HCT116 (cell line): ENCODE results near the gene MS4A4A. TPM values are rescaled to one million over a fixed set of nuclear protein-coding genes. Genes with fewer than 3 reads are reported as not detected.

Experiments used
- ATAC-seq: fragments of 200-7000 bp; cut with Tn5 transposase; 2 replicates; pipeline ENCODE4 v1.9.1; 2020; ENCODE audit warnings: mild to moderate bottlenecking, moderate library complexity
- BruUV-seq: library from RNA; stranded (reverse); fragments of 400-500 nt; replicated peaks from 2 replicates; lab custom pipeline; 2021; lab: Mats Ljungman, UMichigan
- CTCF ChIA-PET: fragments of 300-600 bp; sonication (Branson Sonifier 250); formaldehyde crosslinking; loops from one replicate; lab custom pipeline; 2021; ENCODE audit warnings: antibody characterized with exemption; lab: Charles Lee
- POLR2A ChIA-PET: fragments of 300-600, 350-600 bp; sonication (Branson Sonifier 250); formaldehyde crosslinking; loops from one replicate; lab custom pipeline; 2021; ENCODE audit warnings: antibody characterized with exemption; lab: Charles Lee
- RAD21 ChIA-PET, 2 experiments: fragments of 300-600 bp; sonication (Branson Sonifier 250); formaldehyde crosslinking; loops; one replicate each; lab custom pipeline; 2023; ENCODE audit warnings: low total read pairs in 2 of 2; ENCODE audit not compliant: uncharacterized antibody in 2 of 2, unreplicated experiment in 2 of 2, low non-redundant PET in 1 of 2; lab: Charles Lee
- DNase-seq: peaks from one replicate; pipeline ENCODE4 v3.0.0-alpha.2; 2010; ENCODE audit warnings: low read depth, low spot score
- H2AFZ ChIP-seq: fragments of 200-600 bp; shearing (Covaris generic), sonication (generic); 2 replicates; pipeline ENCODE4 v1.6.1; 2017; ENCODE audit warnings: low read depth, mixed run types, mixed read lengths, antibody characterized with exemption, low read length; ENCODE audit not compliant: poor library complexity, severe bottlenecking
- H3K27ac ChIP-seq: 2 replicates; pipeline ENCODE4 v1.5.1; 2012; ENCODE audit warnings: low read depth, low read length
- H3K27me3 ChIP-seq: fragments of 200-600 bp; sonication (generic); 2 replicates; pipeline ENCODE4 v1.6.1; 2016; ENCODE audit warnings: mixed run types, low read length, mixed read lengths; ENCODE audit not compliant: insufficient read depth
- H3K36me3 ChIP-seq, 2 experiments: fragments of 200-500 bp in 1 of 2; fragments of 200-600 bp in 1 of 2; sonication (Bioruptor generic) in 1 of 2; sonication (generic) in 1 of 2; 2 replicates each; pipeline versions ENCODE4 v1.5.1 to v1.6.1; 2014 to 2016; ENCODE audit warnings: low read length in 2 of 2, inconsistent platforms in 1 of 2, mixed read lengths in 1 of 2, mixed run types in 1 of 2; ENCODE audit not compliant: insufficient read depth in 2 of 2, control insufficient read depth in 1 of 2
- H3K4me1 ChIP-seq, 2 experiments: fragments of 200-600 bp in 1 of 2; sonication (generic) in 1 of 2; 2 replicates each; pipeline versions ENCODE4 v1.5.1 to v1.6.1; 2012 to 2017; ENCODE audit warnings: low read length in 2 of 2, inconsistent platforms in 1 of 2, mild to moderate bottlenecking in 1 of 2, mixed read lengths in 1 of 2, mixed run types in 1 of 2, moderate library complexity in 1 of 2; ENCODE audit not compliant: insufficient read depth in 2 of 2, control insufficient read depth in 1 of 2
- H3K4me2 ChIP-seq: fragments of 200-600 bp; sonication (generic); 2 replicates; pipeline ENCODE4 v1.6.1; 2017; ENCODE audit warnings: mixed run types, low read length, mixed read lengths
- H3K4me3 ChIP-seq, 2 experiments: fragments of 200-600 bp in 1 of 2; sonication (generic) in 1 of 2; replicated peaks in 1 of 2; 2 replicates each; pipeline ENCODE4 v1.5.1; 2011 to 2016; ENCODE audit warnings: low read length in 2 of 2, control low read depth in 1 of 2, low read depth in 1 of 2, mild to moderate bottlenecking in 1 of 2, mixed read lengths in 1 of 2, mixed run types in 1 of 2
- H3K79me2 ChIP-seq: fragments of 200-600 bp; sonication (generic); 2 replicates; pipeline ENCODE4 v1.6.1; 2017; ENCODE audit warnings: mild to moderate bottlenecking, mixed run types, low read length, moderate library complexity, mixed read lengths; ENCODE audit not compliant: insufficient read depth
- H3K9ac ChIP-seq: fragments of 200-600 bp; sonication (generic); 2 replicates; pipeline ENCODE4 v1.6.1; 2016; ENCODE audit warnings: low read length, mixed read lengths
- H3K9me2 ChIP-seq: fragments of 200-600 bp; sonication (generic), shearing (Covaris generic); 2 replicates; pipeline ENCODE4 v1.6.1; 2017; ENCODE audit warnings: mixed run types, mild to moderate bottlenecking, moderate library complexity; ENCODE audit not compliant: insufficient read depth
- H3K9me3 ChIP-seq, 2 experiments: fragments of 200-500 bp in 1 of 2; fragments of 200-600 bp in 1 of 2; sonication (Bioruptor generic) in 1 of 2; sonication (generic) in 1 of 2; 2 replicates each; pipeline ENCODE4 v1.6.1; 2014 to 2017; ENCODE audit warnings: low read length in 2 of 2, mixed read lengths in 2 of 2, inconsistent platforms in 1 of 2, low read depth in 1 of 2, mild to moderate bottlenecking in 1 of 2, mixed run types in 1 of 2, moderate library complexity in 1 of 2; ENCODE audit not compliant: control insufficient read depth in 1 of 2, insufficient read depth in 1 of 2
- H4K20me1 ChIP-seq: fragments of 200-600 bp; sonication (generic), shearing (Covaris generic); 2 replicates; pipeline ENCODE4 v1.6.1; 2017; ENCODE audit warnings: mixed run types, mild to moderate bottlenecking, moderate library complexity; ENCODE audit not compliant: insufficient read depth
- ATF3 ChIP-seq: IDR thresholded peaks from 2 replicates; pipeline ENCODE4 v1.6.1; 2012
- CBX3 ChIP-seq: IDR thresholded peaks from 2 replicates; pipeline ENCODE4 v1.6.1; 2012; ENCODE audit warnings: low read depth
- CTCF ChIP-seq, 3 experiments: fragments of 200-600 bp in 1 of 3; sonication (generic) in 1 of 3; IDR thresholded peaks in 2 of 3; conservative IDR thresholded peaks in 1 of 3; 2 replicates each; pipeline ENCODE4 v1.5.1; 2012 to 2017; ENCODE audit warnings: low read depth in 2 of 3, low read length in 2 of 3, antibody characterized with exemption in 1 of 3, borderline replicate concordance in 1 of 3, control low read depth in 1 of 3, mild to moderate bottlenecking in 1 of 3, mixed read lengths in 1 of 3, mixed run types in 1 of 3, moderate library complexity in 1 of 3; ENCODE audit not compliant: insufficient read depth in 1 of 3
- EGR1 ChIP-seq: IDR thresholded peaks from 2 replicates; pipeline ENCODE4 v1.6.1; 2012; ENCODE audit warnings: low read depth
- ELF1 ChIP-seq: IDR thresholded peaks from 2 replicates; pipeline ENCODE4 v1.6.1; 2012; ENCODE audit warnings: low read depth, borderline replicate concordance
- EZH2 ChIP-seq: fragments of 200-600 bp; sonication (generic); IDR thresholded peaks from 2 replicates; pipeline ENCODE4 v1.6.1; 2017; ENCODE audit warnings: antibody characterized with exemption, mixed run types
- EZH2phosphoT487 ChIP-seq: fragments of 200-600 bp; IDR thresholded peaks from 2 replicates; pipeline ENCODE4 v1.6.1; 2018; ENCODE audit warnings: antibody characterized with exemption, borderline replicate concordance
- FOSL1 ChIP-seq: IDR thresholded peaks from 2 replicates; pipeline ENCODE4 v1.6.1; 2012; ENCODE audit warnings: low read depth
- JUND ChIP-seq: IDR thresholded peaks from 2 replicates; pipeline ENCODE4 v1.6.1; 2012
- MAX ChIP-seq: IDR thresholded peaks from 2 replicates; pipeline ENCODE4 v1.6.1; 2012
- POLR2AphosphoS5 ChIP-seq: IDR thresholded peaks from 2 replicates; pipeline ENCODE4 v1.6.1; 2011; ENCODE audit warnings: mild to moderate bottlenecking, low read depth, low read length, moderate library complexity
- RAD21 ChIP-seq: IDR thresholded peaks from 2 replicates; pipeline ENCODE4 v1.6.1; 2012; ENCODE audit warnings: low read depth, mild to moderate bottlenecking
- SIN3A ChIP-seq: IDR thresholded peaks from 2 replicates; pipeline ENCODE4 v1.6.1; 2012; ENCODE audit warnings: low read depth
- SP1 ChIP-seq: IDR thresholded peaks from 2 replicates; pipeline ENCODE4 v1.6.1; 2012; ENCODE audit warnings: low read depth
- SRF ChIP-seq: IDR thresholded peaks from 2 replicates; pipeline ENCODE4 v1.6.1; 2012; ENCODE audit warnings: low read depth
- TCF7L2 ChIP-seq: IDR thresholded peaks from 2 replicates; pipeline ENCODE4 v1.7.0; 2011; ENCODE audit warnings: borderline replicate concordance, inconsistent platforms; ENCODE audit not compliant: insufficient read depth, insufficient read length; ENCODE audit errors: extremely low read depth
- YY1 ChIP-seq: IDR thresholded peaks from 2 replicates; pipeline ENCODE4 v1.6.1; 2011; ENCODE audit warnings: low read length, low read depth, moderate library complexity, mild to moderate bottlenecking; ENCODE audit not compliant: insufficient replicate concordance; ENCODE audit errors: extremely low read depth
- ZNF274 ChIP-seq: fragments of 200-500 bp; sonication (Bioruptor generic); IDR thresholded peaks from 2 replicates; pipeline ENCODE4 v1.6.1; 2014; ENCODE audit warnings: mild to moderate bottlenecking, low read depth, low read length, inconsistent platforms
- intact Hi-C: fragments of 100-400 bp; cut with micrococcal nuclease; formaldehyde crosslinking; loops from 2 replicates; pipeline ENCODE4 v1.10.0; 2022
- total RNA-seq: library from RNA; stranded (reverse); gene quantifications from one replicate; pipeline ENCODE4 v1.2.1, GENCODE V29; 2021; ENCODE audit not compliant: unreplicated experiment
- TF ChIP-seq, protein P1 (sequence below): IDR thresholded peaks from 2 replicates; pipeline ENCODE4 v1.6.1; 2011; ENCODE audit warnings: mild to moderate bottlenecking, low read length, moderate library complexity; ENCODE audit not compliant: insufficient replicate concordance; ENCODE audit errors: extremely low read depth
- TF ChIP-seq, protein P2 (sequence below): IDR thresholded peaks from 2 replicates; pipeline ENCODE4 v1.6.1; 2012; ENCODE audit warnings: low read depth

The MS4A4A gene
- total RNA-seq, 1 experiment from 2014 or later: 0.22 TPM

DNA sequence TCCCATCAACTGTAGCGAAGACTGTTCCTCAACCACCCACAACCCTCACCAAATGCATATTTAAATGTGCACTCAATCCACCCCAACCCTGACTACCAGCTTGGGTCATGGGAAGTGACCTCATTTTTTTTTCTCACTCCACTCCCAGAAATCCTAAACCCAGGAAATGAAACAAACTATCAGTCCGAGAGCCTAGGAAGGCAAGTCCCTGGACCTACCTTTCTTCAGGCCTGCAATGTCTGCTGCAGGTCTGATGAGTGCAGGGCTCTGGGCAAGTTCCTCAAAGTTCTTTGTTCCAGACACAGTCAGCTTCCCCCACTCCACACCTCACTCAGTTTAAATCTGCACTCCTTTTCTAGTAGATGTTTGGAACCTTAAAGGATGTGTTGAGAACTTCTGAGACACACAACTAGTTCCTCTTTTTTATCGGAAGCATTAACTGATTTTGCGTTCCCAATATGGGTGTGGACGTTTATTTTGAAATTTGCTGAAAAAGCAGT, 37.7 kb upstream of the MS4A4A start, which contains the start of gene MS4A4E:
Gene MS4A4E, minus strand, starts transcription at position 398 of the 500 bp plus-strand sequence. CDS start 13,082 bp downstream, outside the sequence.
- ChIA-PET CTCF (no interaction called here), POLR2A (no interaction called here)
- no peak for TF ChIP-seq JUND
- TF ChIP-seq ATF3: no peak
- TF ChIP-seq RAD21: no peak
- TF ChIP-seq EZH2phosphoT487: no peak
- TF ChIP-seq EGR1: no peak
- no peak for TF ChIP-seq EZH2
- TF ChIP-seq SP1: no peak
- no peak for TF ChIP-seq CBX3
- TF ChIP-seq POLR2AphosphoS5: no peak
- no peak for TF ChIP-seq MAX
- TF ChIP-seq, protein P1, sequence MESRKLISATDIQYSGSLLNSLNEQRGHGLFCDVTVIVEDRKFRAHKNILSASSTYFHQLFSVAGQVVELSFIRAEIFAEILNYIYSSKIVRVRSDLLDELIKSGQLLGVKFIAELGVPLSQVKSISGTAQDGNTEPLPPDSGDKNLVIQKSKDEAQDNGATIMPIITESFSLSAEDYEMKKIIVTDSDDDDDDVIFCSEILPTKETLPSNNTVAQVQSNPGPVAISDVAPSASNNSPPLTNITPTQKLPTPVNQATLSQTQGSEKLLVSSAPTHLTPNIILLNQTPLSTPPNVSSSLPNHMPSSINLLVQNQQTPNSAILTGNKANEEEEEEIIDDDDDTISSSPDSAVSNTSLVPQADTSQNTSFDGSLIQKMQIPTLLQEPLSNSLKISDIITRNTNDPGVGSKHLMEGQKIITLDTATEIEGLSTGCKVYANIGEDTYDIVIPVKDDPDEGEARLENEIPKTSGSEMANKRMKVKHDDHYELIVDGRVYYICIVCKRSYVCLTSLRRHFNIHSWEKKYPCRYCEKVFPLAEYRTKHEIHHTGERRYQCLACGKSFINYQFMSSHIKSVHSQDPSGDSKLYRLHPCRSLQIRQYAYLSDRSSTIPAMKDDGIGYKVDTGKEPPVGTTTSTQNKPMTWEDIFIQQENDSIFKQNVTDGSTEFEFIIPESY: no peak
- no peak for TF ChIP-seq CTCF (IDR thresholded peaks at IDR 0.05 in 2 of 3, conservative IDR thresholded peaks at IDR 0.05 in 1 of 3; ENCODE audit: borderline replicate concordance in 1 of 3, insufficient read depth in 1 of 3, low read depth in 2 of 3, low read length in 2 of 3)
- no peak for TF ChIP-seq ELF1
- TF ChIP-seq FOSL1: no peak
- no peak for TF ChIP-seq TCF7L2
- TF ChIP-seq YY1: no peak
- TF ChIP-seq SRF: no peak
- TF ChIP-seq, protein P2, sequence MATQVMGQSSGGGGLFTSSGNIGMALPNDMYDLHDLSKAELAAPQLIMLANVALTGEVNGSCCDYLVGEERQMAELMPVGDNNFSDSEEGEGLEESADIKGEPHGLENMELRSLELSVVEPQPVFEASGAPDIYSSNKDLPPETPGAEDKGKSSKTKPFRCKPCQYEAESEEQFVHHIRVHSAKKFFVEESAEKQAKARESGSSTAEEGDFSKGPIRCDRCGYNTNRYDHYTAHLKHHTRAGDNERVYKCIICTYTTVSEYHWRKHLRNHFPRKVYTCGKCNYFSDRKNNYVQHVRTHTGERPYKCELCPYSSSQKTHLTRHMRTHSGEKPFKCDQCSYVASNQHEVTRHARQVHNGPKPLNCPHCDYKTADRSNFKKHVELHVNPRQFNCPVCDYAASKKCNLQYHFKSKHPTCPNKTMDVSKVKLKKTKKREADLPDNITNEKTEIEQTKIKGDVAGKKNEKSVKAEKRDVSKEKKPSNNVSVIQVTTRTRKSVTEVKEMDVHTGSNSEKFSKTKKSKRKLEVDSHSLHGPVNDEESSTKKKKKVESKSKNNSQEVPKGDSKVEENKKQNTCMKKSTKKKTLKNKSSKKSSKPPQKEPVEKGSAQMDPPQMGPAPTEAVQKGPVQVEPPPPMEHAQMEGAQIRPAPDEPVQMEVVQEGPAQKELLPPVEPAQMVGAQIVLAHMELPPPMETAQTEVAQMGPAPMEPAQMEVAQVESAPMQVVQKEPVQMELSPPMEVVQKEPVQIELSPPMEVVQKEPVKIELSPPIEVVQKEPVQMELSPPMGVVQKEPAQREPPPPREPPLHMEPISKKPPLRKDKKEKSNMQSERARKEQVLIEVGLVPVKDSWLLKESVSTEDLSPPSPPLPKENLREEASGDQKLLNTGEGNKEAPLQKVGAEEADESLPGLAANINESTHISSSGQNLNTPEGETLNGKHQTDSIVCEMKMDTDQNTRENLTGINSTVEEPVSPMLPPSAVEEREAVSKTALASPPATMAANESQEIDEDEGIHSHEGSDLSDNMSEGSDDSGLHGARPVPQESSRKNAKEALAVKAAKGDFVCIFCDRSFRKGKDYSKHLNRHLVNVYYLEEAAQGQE: no peak
- TF ChIP-seq ZNF274: no peak
- no peak for TF ChIP-seq SIN3A

More for the DNA sequence above, 37.7 kb upstream of the MS4A4A start, which contains the start of gene MS4A4E:
- DNase-seq (no peak), ATAC-seq (no peak)
- Histone ChIP-seq H2AFZ (no peak within 1 kb of the TSS), H3K9me2 (no peaks in the 10 kb centered on the region), H3K9ac (no peak within 1 kb of the TSS), H3K4me3 (no peak within 1 kb of the TSS), H3K4me2 (no peak within 1 kb of the TSS), H3K79me2 (no peaks in the 10 kb centered on the region), H3K36me3 (no peaks in the 10 kb centered on the region), H4K20me1 (no peaks in the 10 kb centered on the region), H3K4me1 (no peaks in the 10 kb centered on the region), H3K27me3 (no peaks in the 10 kb centered on the region), H3K27ac (no peak within 1 kb of the TSS), H3K9me3 (no peaks in the 10 kb centered on the region)
- BruUV-seq: no TSS peak
- RAD21 ChIA-PET: no interaction called here
- intact Hi-C loops: no loop called here
